Panc1 (cell line): ENCODE results near the gene ZBTB7C. TPM values are rescaled to one million over a fixed set of nuclear protein-coding genes. Genes with fewer than 3 reads are reported as not detected.

ENCODE experiments used
- ATAC-seq: fragments of 200-7000 bp; cut with Tn5 transposase; 2 replicates; pipeline ENCODE4 v1.9.1; 2020; ENCODE audit warnings: mild to moderate bottlenecking, moderate library complexity
- BruUV-seq: library from RNA; stranded (reverse); fragments of 400-500 nt; replicated peaks from 2 replicates; lab custom pipeline; 2021; lab: Mats Ljungman, UMichigan
- CTCF ChIA-PET: fragments of 300-600 bp; sonication (Branson Sonifier 250); formaldehyde crosslinking; loops from one replicate; lab custom pipeline; 2022; ENCODE audit warnings: antibody characterized with exemption; lab: Charles Lee
- POLR2A ChIA-PET: fragments of 300-600 bp; sonication (Branson Sonifier 250); formaldehyde crosslinking; loops from one replicate; lab custom pipeline; 2022; ENCODE audit warnings: antibody characterized with exemption; lab: Charles Lee
- DNase-seq: peaks from one replicate; pipeline ENCODE4 v3.0.0-alpha.2; 2010; ENCODE audit warnings: low read depth, low spot score
- H3K27ac ChIP-seq: 2 replicates; pipeline ENCODE4 v1.5.1; 2011; ENCODE audit warnings: mild to moderate bottlenecking, low read length, inconsistent platforms
- H3K27me3 ChIP-seq: fragments of 200-500 bp; sonication (Bioruptor generic); 2 replicates; pipeline ENCODE4 v1.6.0; 2014; ENCODE audit warnings: low read length, inconsistent platforms; ENCODE audit not compliant: control insufficient read depth, insufficient read depth
- H3K36me3 ChIP-seq: fragments of 200-500 bp; sonication (Bioruptor generic); 2 replicates; pipeline ENCODE4 v1.5.1; 2014; ENCODE audit warnings: inconsistent platforms, mild to moderate bottlenecking, low read length, moderate library complexity; ENCODE audit not compliant: control insufficient read depth, insufficient read depth
- H3K4me1 ChIP-seq: 2 replicates; pipeline ENCODE4 v1.5.1; 2011; ENCODE audit warnings: inconsistent platforms, mild to moderate bottlenecking, low read length, moderate library complexity; ENCODE audit not compliant: control insufficient read depth, insufficient read depth
- H3K4me3 ChIP-seq, 2 experiments: 2 replicates each; pipeline ENCODE4 v1.5.1; 2011 to 2012; ENCODE audit warnings: low read depth in 2 of 2, low read length in 2 of 2, mild to moderate bottlenecking in 2 of 2, inconsistent platforms in 1 of 2, moderate library complexity in 1 of 2
- H3K9me3 ChIP-seq: fragments of 200-500 bp; sonication (Bioruptor generic); 2 replicates; pipeline ENCODE4 v1.5.1; 2014; ENCODE audit warnings: low read depth, mild to moderate bottlenecking, inconsistent platforms, low read length, moderate library complexity; ENCODE audit not compliant: control insufficient read depth, insufficient read depth
- CTCF ChIP-seq: fragments of 450-650 bp; IDR thresholded peaks from 2 replicates; pipeline ENCODE4 v1.5.1; 2017; ENCODE audit warnings: mild to moderate bottlenecking
- POLR2AphosphoS5 ChIP-seq: IDR thresholded peaks from 2 replicates; pipeline ENCODE4 v1.6.1; 2012; ENCODE audit warnings: mild to moderate bottlenecking, low read depth, low read length, moderate library complexity
- REST ChIP-seq, 2 experiments: IDR thresholded peaks; 2 replicates each; pipeline ENCODE4 v1.6.1; 2011 to 2012; ENCODE audit warnings: low read depth in 2 of 2, control low read depth in 1 of 2, low read length in 1 of 2, mild to moderate bottlenecking in 1 of 2, moderate library complexity in 1 of 2; ENCODE audit not compliant: insufficient read depth in 1 of 2
- SIN3A ChIP-seq: IDR thresholded peaks from 2 replicates; pipeline ENCODE4 v1.6.1; 2012; ENCODE audit warnings: low read depth, mild to moderate bottlenecking, low read length, moderate library complexity, borderline replicate concordance; ENCODE audit not compliant: insufficient read depth
- TCF7L2 ChIP-seq: IDR thresholded peaks from 2 replicates; pipeline ENCODE4 v1.6.1; 2011; ENCODE audit warnings: mild to moderate bottlenecking, low read depth, low read length, inconsistent platforms
- in situ Hi-C: cut with HindIII; loops from 2 replicates; pipeline ENCODE4 v1.10.0; 2016; ENCODE audit warnings: low sequenced_read_pairs, low pct_unique_long_range_greater_than_20kb
- intact Hi-C: fragments of 100-400 bp; cut with micrococcal nuclease; formaldehyde crosslinking; loops from one replicate; pipeline ENCODE4 v1.10.0; 2022; ENCODE audit not compliant: unreplicated experiment
- total RNA-seq: library from RNA; stranded (reverse); gene quantifications from one replicate; pipeline ENCODE4 v1.2.1, GENCODE V29; 2021; ENCODE audit not compliant: unreplicated experiment

ZBTB7C gene
- total RNA-seq, 1 experiment from 2014 or later: 0.03 TPM

GRCh38 chr18:48361801-48362200 lies 47.4 kb downstream of the ZBTB7C start:
- DNase-seq (no peak), ATAC-seq (no peak)
- Histone ChIP-seq H3K36me3 (no peaks in the 10 kb centered on the region), H3K9me3 (no peaks in the 10 kb centered on the region), H3K4me1 (no peaks in the 10 kb centered on the region), H3K27ac (no peak overlapping the region), H3K4me3 (no peak overlapping the region), H3K27me3 (no peaks in the 10 kb centered on the region)
- TF ChIP-seq POLR2AphosphoS5 (no peak), REST (IDR thresholded peaks at IDR 0.05; ENCODE audit: insufficient read depth in 1 of 2, low read depth in 2 of 2, low read length in 1 of 2) (no peak), SIN3A (no peak), CTCF (no peak), TCF7L2 (no peak)
- POLR2A ChIA-PET: no interaction called here
- in situ Hi-C loops (no loop called here), intact Hi-C loops (no loop called here)
- CTCF ChIA-PET: no interaction called here
- no TSS peak for BruUV-seq

- ATAC-seq: no peak
- POLR2A ChIA-PET: no interaction called here
- DNase-seq: no peak
- CTCF ChIA-PET: no interaction called here
- Histone ChIP-seq H3K9me3 (no peaks in the 10 kb centered on the region), H3K27me3 (no peaks in the 10 kb centered on the region), H3K4me1 (no peaks in the 10 kb centered on the region), H3K27ac (no peak overlapping the region), H3K4me3 (no peak overlapping the region), H3K36me3 (no peaks in the 10 kb centered on the region)
- no TSS peak for BruUV-seq
- no peak for TF ChIP-seq CTCF
- intact Hi-C loops (no loop called here), in situ Hi-C loops (no loop called here)
Observed at GRCh38 chr18:48360376-48361021, 48.7 kb downstream of the ZBTB7C start.
